ENCODE data around the gene ACER1.

GRCh38 chr19:6322284-6322683, 11.1 kb downstream of the ACER1 start:
- TF ChIP-seq CTCF (optimal IDR thresholded peaks at IDR 0.05 in 1 of 3, IDR thresholded peaks at IDR 0.05 in 1 of 3, conservative IDR thresholded peaks at IDR 0.05 in 1 of 3; ENCODE audit: extremely low read depth in 1 of 3, insufficient read depth in 2 of 3, low read length in 3 of 3): no peak
- no peak for TF ChIP-seq EZH2 (IDR thresholded peaks at IDR 0.05; ENCODE audit: low read length)

Measured in keratinocyte (primary cell).